OCI-LY3 (cell line): ENCODE measurements around the gene RAP1GAP.

Experiments
- EZH2phosphoT487 ChIP-seq: fragments of 200-600 bp; shearing (Covaris generic); IDR thresholded peaks from 2 replicates; pipeline ENCODE4 v1.6.1; 2018; ENCODE audit warnings: antibody characterized with exemption, mixed run types, low read depth
- TF ChIP-seq, protein P1 (sequence below): fragments of 200-600, 300-600 bp; sonication (generic); IDR thresholded peaks from 2 replicates; pipeline ENCODE4 v1.5.1; 2014; ENCODE audit warnings: antibody characterized with exemption, low read length, low read depth

DNA sequence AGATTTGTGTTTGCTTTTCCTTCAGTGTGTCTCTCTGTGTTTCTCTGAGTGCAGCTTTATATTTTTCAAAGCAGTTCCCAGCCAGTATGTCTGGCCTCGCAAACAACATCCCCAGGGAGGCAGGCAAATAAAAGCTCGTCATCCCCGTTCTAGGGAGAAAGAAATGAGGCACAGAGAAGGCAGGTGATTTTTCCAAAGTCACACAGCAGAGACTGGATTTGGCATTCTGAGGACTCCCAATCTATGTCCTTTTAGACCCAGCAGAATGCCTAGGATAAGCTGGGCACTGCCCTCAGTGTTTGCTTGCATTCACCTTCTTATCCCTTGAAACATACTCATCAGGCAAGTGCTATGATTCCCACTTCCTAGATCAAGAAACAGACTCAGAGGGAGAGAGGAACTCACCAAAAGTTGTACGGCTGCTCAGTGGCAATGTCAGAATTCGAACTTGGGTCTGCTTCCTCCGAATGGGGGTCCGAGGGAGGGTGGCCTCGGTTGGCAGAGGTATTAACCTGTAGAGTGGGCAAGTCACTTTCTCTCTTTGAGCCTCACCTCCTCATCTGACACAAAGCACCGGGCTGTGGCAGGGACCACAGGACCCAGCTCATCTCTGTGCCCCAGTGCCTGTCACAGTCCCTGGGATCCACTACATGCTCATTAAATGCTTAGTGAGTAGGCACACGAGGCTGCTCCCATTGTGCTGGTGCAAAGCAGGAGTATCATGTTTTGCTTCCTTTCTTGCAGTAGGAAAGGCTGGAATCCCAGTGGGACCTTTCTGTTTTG, 4.2 kb downstream of the RAP1GAP start:
- TF ChIP-seq, protein P1, sequence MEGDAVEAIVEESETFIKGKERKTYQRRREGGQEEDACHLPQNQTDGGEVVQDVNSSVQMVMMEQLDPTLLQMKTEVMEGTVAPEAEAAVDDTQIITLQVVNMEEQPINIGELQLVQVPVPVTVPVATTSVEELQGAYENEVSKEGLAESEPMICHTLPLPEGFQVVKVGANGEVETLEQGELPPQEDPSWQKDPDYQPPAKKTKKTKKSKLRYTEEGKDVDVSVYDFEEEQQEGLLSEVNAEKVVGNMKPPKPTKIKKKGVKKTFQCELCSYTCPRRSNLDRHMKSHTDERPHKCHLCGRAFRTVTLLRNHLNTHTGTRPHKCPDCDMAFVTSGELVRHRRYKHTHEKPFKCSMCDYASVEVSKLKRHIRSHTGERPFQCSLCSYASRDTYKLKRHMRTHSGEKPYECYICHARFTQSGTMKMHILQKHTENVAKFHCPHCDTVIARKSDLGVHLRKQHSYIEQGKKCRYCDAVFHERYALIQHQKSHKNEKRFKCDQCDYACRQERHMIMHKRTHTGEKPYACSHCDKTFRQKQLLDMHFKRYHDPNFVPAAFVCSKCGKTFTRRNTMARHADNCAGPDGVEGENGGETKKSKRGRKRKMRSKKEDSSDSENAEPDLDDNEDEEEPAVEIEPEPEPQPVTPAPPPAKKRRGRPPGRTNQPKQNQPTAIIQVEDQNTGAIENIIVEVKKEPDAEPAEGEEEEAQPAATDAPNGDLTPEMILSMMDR, result no peak
- no peak for TF ChIP-seq EZH2phosphoT487
